Measurements from ENCODE around the gene CERS4. TPM values are rescaled to one million over a fixed set of nuclear protein-coding genes. Genes with fewer than 3 reads are reported as not detected.

CERS4 gene
- total RNA-seq, 1 experiment from 2014 or later: not detected

Other genes with a start within 250 kb of the CERS4 start
- 39.5 and 74.6 TPM in 2 replicates for gene ELAVL1, start 203.7 kb upstream of the CERS4 start, total RNA-seq (2014; rRNA removed; shearing (Covaris generic))
- gene CCL25, start 156.6 kb upstream of the CERS4 start, total RNA-seq (2014; rRNA removed; shearing (Covaris generic)): not detected in 2 replicates
- gene FBN3, start 59.8 kb upstream of the CERS4 start, total RNA-seq (2014; rRNA removed; shearing (Covaris generic)): not detected in 2 replicates
- 113 and 154 TPM in 2 replicates for gene CD320, start 99.0 kb downstream of the CERS4 start, total RNA-seq (2014; rRNA removed; shearing (Covaris generic))
- gene NDUFA7, start 112.0 kb downstream of the CERS4 start, total RNA-seq (2014; rRNA removed; shearing (Covaris generic)): 33.5 and 58.1 TPM in 2 replicates
- gene RPS28, start 112.1 kb downstream of the CERS4 start, total RNA-seq (2014; rRNA removed; shearing (Covaris generic)): 164 and 220 TPM in 2 replicates
- not detected in 2 replicates for gene KANK3, start 133.9 kb downstream of the CERS4 start, total RNA-seq (2014; rRNA removed; shearing (Covaris generic))
- gene ANGPTL4, start 154.8 kb downstream of the CERS4 start, total RNA-seq (2014; rRNA removed; shearing (Covaris generic)): 1.5 and 3.4 TPM in 2 replicates
- 5.6 and 9.1 TPM in 2 replicates for gene RAB11B, start 181.0 kb downstream of the CERS4 start, total RNA-seq (2014; rRNA removed; shearing (Covaris generic))
- 37.9 and 45.5 TPM in 2 replicates for gene MARCHF2, start 203.9 kb downstream of the CERS4 start, total RNA-seq (2014; rRNA removed; shearing (Covaris generic))
- 125 and 127 TPM in 2 replicates for gene HNRNPM, start 235.6 kb downstream of the CERS4 start, total RNA-seq (2014; rRNA removed; shearing (Covaris generic))

Measured in SJSA1 (cell line).